C1 segment of cervical spinal cord (tissue), 14 donors: ENCODE results near the gene SMG5.

ENCODE experiments used
- DNase-seq, 14 donors: peaks; one replicate each; lab custom pipeline; 2025; lab: John Stamatoyannopoulos, UW

The SMG5 gene

DNA sequence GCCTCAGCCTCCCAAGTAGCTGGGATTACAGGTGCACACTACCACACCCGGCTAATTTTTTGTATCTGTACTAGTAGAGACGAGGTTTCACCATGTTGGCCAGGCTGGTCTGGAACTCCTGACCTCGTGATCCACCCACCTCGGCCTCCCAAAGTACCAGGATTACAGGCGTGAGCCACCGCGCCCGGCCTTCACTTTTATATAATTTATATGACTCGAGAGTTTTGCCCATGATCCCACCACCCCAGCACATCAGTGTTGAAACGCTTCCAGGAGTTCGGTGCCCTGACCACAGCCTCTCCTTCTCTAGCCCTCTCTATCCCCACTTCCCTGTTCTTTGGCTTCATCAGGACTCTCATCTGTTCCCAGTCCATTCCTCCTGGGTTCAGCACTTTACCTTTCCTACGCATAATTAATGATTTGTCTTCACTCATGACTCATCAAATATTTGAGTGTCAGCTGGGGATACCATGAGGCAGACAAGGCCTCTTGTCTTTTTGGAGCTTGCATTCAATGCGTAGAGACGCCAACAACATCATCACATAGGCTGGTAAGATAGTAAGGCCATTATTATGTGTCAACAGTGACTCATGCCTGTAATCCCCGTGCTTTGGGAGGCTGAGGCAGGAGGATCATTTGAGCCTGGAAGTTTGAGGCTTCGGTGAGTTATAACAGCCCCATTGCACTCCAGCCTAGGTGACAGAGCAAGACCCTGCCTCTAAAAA, 68.4 kb downstream of the SMG5 start:
- DNase-seq, result peak in 2 of 14 donors; percentile 12 to 18

DNA sequence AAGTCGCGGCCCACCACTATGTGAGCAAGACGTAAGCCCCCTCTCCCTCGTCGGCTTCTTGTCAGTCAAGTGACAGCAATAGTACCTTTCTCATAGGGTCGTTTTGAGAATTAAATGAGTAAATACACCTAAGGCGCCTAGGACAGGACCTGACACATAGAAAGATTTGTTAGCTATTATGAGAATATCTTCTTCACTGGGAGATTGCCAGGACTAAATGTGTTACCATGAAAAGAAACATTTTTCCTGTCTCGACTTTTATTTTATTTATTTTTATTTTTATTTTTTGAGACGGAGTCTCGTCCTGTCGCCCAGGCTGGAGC, 69.0 kb downstream of the SMG5 start:
- DNase-seq, result no peak

DNA sequence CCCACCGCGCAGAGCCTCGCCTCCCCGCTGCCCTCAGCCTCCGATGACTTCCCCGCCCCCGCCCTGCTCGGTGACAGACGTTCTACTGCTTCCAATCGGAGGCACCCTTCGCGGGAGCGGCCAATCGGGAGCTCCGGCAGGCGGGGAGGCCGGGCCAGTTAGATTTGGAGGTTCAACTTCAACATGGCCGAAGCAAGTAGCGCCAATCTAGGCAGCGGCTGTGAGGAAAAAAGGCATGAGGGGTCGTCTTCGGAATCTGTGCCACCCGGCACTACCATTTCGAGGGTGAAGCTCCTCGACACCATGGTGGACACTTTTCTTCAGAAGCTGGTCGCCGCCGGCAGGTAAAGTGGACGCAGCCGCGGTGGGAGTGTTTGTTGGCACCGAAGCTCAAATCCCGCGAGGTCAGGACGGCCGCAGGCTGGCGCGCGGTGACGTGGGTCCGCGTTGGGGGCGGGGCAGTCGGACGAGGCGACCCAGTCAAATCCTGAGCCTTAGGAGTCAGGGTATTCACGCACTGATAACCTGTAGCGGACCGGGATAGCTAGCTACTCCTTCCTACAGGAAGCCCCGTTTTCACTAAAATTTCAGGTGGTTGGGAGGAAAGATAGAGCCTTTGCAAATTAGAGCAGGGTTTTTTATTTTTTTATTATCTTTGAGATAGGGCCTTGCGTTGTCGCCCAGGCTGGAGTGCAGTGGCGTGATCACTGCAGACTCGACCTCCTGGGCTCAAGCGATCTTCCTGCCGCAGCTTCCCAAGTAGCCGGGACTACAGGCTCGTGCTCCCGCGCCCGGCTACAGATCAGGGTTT, 69.6 kb downstream of the SMG5 start, which contains the start of gene PMF1:
Gene PMF1 (plus strand): TSS at position 175 of the 811 bp plus-strand sequence. CDS start 9 bp downstream, at position 184.
- peak; percentile 85 to 100 (median 98) for DNase-seq

DNA sequence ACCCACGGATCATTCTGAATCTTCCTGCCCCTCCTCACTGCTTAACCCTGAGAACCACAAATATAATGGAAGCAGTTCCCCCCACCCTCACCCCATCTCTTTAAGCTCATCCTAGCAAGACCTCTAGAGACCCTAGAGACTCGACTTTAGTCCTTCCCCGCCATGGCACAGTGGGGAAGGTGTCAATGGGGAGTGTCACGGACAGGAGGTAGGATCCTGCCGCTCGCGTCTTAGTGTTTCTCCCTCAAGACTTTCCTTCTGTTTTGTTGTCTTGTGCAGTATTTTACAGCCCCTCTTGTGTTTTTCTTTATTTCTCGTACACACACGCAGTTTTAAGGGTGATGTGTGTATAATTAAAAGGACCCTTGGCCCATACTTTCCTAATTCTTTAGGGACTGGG, 70.5 kb downstream of the SMG5 start:
- DNase-seq, result no peak

DNA sequence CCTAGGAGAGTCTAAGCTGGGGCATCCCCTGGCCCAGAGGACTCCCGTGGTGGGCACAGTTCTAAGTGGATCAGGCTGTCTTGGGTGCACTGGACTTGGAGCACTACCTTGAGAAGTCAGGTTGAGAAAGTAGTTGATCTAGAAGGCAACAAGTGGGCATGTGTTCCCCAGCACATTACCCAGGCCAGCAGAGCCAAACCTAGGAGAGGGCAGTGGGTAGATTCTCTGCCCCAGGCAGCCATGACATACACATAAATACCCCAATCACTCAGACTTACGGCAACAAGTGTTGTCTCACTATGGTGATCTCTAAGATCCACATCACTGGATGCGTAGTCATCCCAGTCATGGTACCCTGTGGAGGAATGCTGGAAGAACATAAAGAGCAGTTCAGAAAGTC, 71.4 kb downstream of the SMG5 start:
- no peak for DNase-seq

DNA sequence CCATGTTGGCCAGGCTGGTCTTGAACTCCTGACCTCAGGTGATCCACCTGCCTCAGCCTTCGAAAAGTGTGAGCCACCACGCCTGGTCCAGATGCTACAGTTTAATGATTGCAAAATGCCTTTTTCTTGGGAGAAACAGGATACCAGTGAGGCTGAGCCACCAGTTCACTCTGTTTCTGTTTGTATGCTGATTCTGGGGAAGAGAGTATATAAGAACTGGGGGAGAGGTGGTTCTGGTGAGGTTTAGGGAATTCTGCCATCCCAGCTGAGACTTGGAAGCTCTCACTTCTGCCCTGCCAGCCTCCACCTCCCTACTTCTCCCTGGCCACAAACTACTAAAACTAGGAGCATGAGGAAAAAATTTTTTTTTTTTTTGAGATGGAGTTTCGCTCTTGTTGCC, 77.9 kb downstream of the SMG5 start:
- no peak for DNase-seq

DNA sequence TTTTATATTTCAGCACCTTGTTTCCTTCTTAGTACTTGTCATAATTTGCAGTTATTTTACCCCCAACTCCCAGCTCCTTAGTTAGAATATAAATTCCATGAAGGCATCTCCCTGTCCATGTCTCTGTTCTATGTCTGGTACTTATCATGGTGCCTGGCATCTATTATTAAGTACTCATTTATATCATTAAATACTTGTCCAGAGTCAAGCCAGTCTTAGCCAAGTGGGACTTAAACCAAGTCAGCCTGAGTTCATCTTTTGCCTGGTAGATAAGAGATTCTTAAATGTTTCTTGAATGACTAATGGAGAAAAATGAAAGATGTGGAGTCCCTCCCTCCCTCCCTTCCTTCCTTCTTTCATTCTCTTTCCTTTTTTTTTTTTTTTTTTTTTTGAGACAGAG, 79.3 kb downstream of the SMG5 start:
- DNase-seq, result no peak

DNA sequence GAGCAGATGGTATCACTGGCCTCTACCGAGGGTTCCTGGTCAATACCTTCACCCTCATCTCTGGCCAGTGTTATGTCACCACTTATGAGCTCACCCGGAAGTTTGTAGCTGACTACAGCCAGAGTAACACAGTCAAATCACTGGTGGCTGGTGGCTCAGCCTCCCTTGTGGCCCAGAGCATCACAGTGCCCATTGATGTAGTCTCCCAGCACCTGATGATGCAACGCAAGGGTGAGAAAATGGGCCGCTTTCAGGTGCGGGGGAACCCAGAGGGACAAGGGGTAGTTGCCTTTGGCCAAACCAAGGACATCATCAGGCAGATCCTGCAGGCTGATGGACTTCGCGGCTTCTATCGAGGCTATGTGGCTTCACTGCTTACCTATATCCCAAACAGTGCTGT, 82.6 kb downstream of the SMG5 start:
- no peak for DNase-seq
